Measurements from ENCODE around the gene UROS.

- TF ChIP-seq RXRA (IDR thresholded peaks at IDR 0.05; ENCODE audit: borderline replicate concordance, low read depth), result no peak
- TF ChIP-seq NFIC (IDR thresholded peaks at IDR 0.05; ENCODE audit: borderline replicate concordance), result no peak
- no peak for TF ChIP-seq MAX (IDR thresholded peaks at IDR 0.05; ENCODE audit: low read depth)
- TF ChIP-seq CTCF (IDR thresholded peaks at IDR 0.05), result no peak
- no peak for TF ChIP-seq IRF3 (IDR thresholded peaks at IDR 0.05; ENCODE audit: low read depth, low read length)
- TF ChIP-seq TCF12 (IDR thresholded peaks at IDR 0.05), result no peak
- no peak for TF ChIP-seq POLR2AphosphoS5 (IDR thresholded peaks at IDR 0.05; ENCODE audit: low read depth, low read length)
- no peak for TF ChIP-seq EZH2phosphoT487 (IDR thresholded peaks at IDR 0.05; ENCODE audit: borderline replicate concordance, low read depth)
These were observed 36.2 kb upstream of the UROS start for GRCh38 chr10:125859128-125859817.
